H1 (cell line): ENCODE data around the gene ELFN2. TPM values are rescaled to one million over a fixed set of nuclear protein-coding genes. Genes with fewer than 3 reads are reported as not detected.

Experiments
- CTCF ChIA-PET: fragments of 300-600 bp; sonication (Branson Sonifier 250); formaldehyde crosslinking; loops from one replicate; lab custom pipeline; 2021; ENCODE audit not compliant: partially characterized antibody; lab: Charles Lee
- POLR2A ChIA-PET: fragments of 300-600 bp; sonication (Branson Sonifier 250); formaldehyde crosslinking; loops from one replicate; lab custom pipeline; 2021; ENCODE audit warnings: inconsistent platforms; ENCODE audit not compliant: partially characterized antibody; lab: Charles Lee
- DNase-seq, 2 experiments: peaks; one replicate each; pipeline versions ENCODE4 v3.0.0 to v3.0.0-alpha.2; 2010 to 2022; ENCODE audit warnings: low spot score in 2 of 2, low read depth in 1 of 2, mixed read lengths in 1 of 2
- FAIRE-seq: peaks from 2 replicates; lab custom pipeline; 2011; peaks lifted over from hg19 to GRCh38; lab: Jason Lieb, UNC
- H2AFZ ChIP-seq: 2 replicates; pipeline ENCODE4 v1.8.1; 2012; ENCODE audit warnings: low read length, inconsistent platforms
- H2AK5ac ChIP-seq: 2 replicates; pipeline ENCODE4 v1.6.1; 2013; ENCODE audit warnings: low read depth, low read length
- H2BK120ac ChIP-seq: replicated peaks from 2 replicates; pipeline ENCODE3; 2013; ENCODE audit warnings: low read depth, low read length, inconsistent platforms
- H2BK12ac ChIP-seq: 2 replicates; pipeline ENCODE4 v1.6.1; 2013; ENCODE audit warnings: low read depth, low read length
- H2BK15ac ChIP-seq: 2 replicates; pipeline ENCODE4 v1.6.1; 2013; ENCODE audit warnings: low read length
- H2BK20ac ChIP-seq: 2 replicates; pipeline ENCODE4 v1.6.1; 2013; ENCODE audit warnings: low read length
- H2BK5ac ChIP-seq: 2 replicates; pipeline ENCODE4 v1.6.1; 2013; ENCODE audit warnings: low read depth, low read length
- H3K14ac ChIP-seq: 2 replicates; pipeline ENCODE4 v1.6.1; 2013; ENCODE audit warnings: inconsistent platforms; ENCODE audit not compliant: insufficient read length
- H3K18ac ChIP-seq: 2 replicates; pipeline ENCODE4 v1.6.1; 2013; ENCODE audit warnings: low read length; ENCODE audit errors: extremely low read depth
- H3K23ac ChIP-seq: 2 replicates; pipeline ENCODE4 v1.6.1; 2013; ENCODE audit warnings: inconsistent platforms; ENCODE audit not compliant: insufficient read length
- H3K23me2 ChIP-seq: 2 replicates; pipeline ENCODE4 v1.6.1; 2013; ENCODE audit warnings: low read depth, low read length
- H3K27ac ChIP-seq: 2 replicates; pipeline ENCODE4 v1.6.1; 2011; ENCODE audit warnings: low read depth, low read length, inconsistent platforms
- H3K27me3 ChIP-seq, 4 experiments: replicated peaks in 1 of 4; 1 replicate in 1 of 4; 2 replicates in 3 of 4; pipeline versions ENCODE4 v1.6.1 to v1.8.1; 2011 to 2013; ENCODE audit warnings: low read length in 3 of 4, mild to moderate bottlenecking in 3 of 4, inconsistent platforms in 2 of 4, mixed read lengths in 2 of 4, moderate library complexity in 1 of 4; ENCODE audit not compliant: control insufficient read depth in 3 of 4, insufficient read depth in 3 of 4; ENCODE audit errors: extremely low read depth in 1 of 4
- H3K36me3 ChIP-seq, 4 experiments: 2 replicates each; pipeline versions ENCODE4 v1.6.1 to v1.8.1; 2011 to 2013; ENCODE audit warnings: mild to moderate bottlenecking in 4 of 4, low read length in 3 of 4, moderate library complexity in 2 of 4, control low read depth in 1 of 4, inconsistent platforms in 1 of 4; ENCODE audit not compliant: insufficient read depth in 4 of 4, control insufficient read depth in 2 of 4
- H3K4ac ChIP-seq: replicated peaks from 2 replicates; pipeline ENCODE3; 2013; ENCODE audit warnings: low read length, low read depth, mixed read lengths, inconsistent platforms; ENCODE audit not compliant: insufficient read length
- H3K4me1 ChIP-seq, 4 experiments: replicated peaks in 1 of 4; 1 replicate in 1 of 4; 2 replicates in 3 of 4; pipeline versions ENCODE4 v1.6.1 to v1.8.1; 2011 to 2013; ENCODE audit warnings: low read length in 3 of 4, inconsistent platforms in 2 of 4, mixed read lengths in 1 of 4; ENCODE audit not compliant: insufficient read depth in 4 of 4, control insufficient read depth in 3 of 4
- H3K4me2 ChIP-seq, 2 experiments: 2 replicates each; pipeline versions ENCODE4 v1.6.1 to v1.8.1; 2011 to 2013; ENCODE audit warnings: low read depth in 2 of 2, low read length in 2 of 2, control low read depth in 1 of 2, inconsistent platforms in 1 of 2, mild to moderate bottlenecking in 1 of 2; ENCODE audit not compliant: insufficient read depth in 1 of 2
- H3K4me3 ChIP-seq, 4 experiments: fragments of 200-600, 300-600 bp in 1 of 4; sonication (generic), shearing (Covaris generic), sonication (Bioruptor Twin) in 1 of 4; 2 replicates each; pipeline versions ENCODE4 v1.5.1 to v1.8.1; 2011 to 2016; ENCODE audit warnings: low read length in 4 of 4, low read depth in 3 of 4, control low read depth in 2 of 4, inconsistent platforms in 2 of 4, mild to moderate bottlenecking in 2 of 4, mixed read lengths in 1 of 4, moderate library complexity in 1 of 4; ENCODE audit not compliant: insufficient read depth in 2 of 4; ENCODE audit errors: extremely low read depth in 1 of 4
- H3K56ac ChIP-seq: replicated peaks from 2 replicates; pipeline ENCODE3; 2013; ENCODE audit warnings: low read depth, mild to moderate bottlenecking, mixed read lengths, low read length, inconsistent platforms; ENCODE audit not compliant: insufficient read length
- H3K79me1 ChIP-seq: 2 replicates; pipeline ENCODE4 v1.6.1; 2013; ENCODE audit warnings: low read depth, low read length, control low read depth
- H3K79me2 ChIP-seq, 2 experiments: 2 replicates each; pipeline versions ENCODE4 v1.6.1 to v1.8.1; 2012 to 2013; ENCODE audit warnings: low read length in 2 of 2, mild to moderate bottlenecking in 2 of 2, inconsistent platforms in 1 of 2; ENCODE audit not compliant: insufficient read depth in 2 of 2, control insufficient read depth in 1 of 2
- H3K9ac ChIP-seq, 4 experiments: replicated peaks in 1 of 4; 1 replicate in 1 of 4; 2 replicates in 3 of 4; pipeline versions ENCODE4 v1.6.1 to v1.8.1; 2011 to 2013; ENCODE audit warnings: low read depth in 3 of 4, low read length in 3 of 4, control low read depth in 2 of 4, mild to moderate bottlenecking in 2 of 4, moderate library complexity in 2 of 4, inconsistent platforms in 1 of 4; ENCODE audit errors: extremely low read depth in 1 of 4
- H3K9me3 ChIP-seq, 2 experiments: 2 replicates each; pipeline versions ENCODE4 v1.6.1 to v1.8.1; 2012 to 2013; ENCODE audit warnings: mild to moderate bottlenecking in 2 of 2, moderate library complexity in 2 of 2, control low read depth in 1 of 2, inconsistent platforms in 1 of 2, low read depth in 1 of 2, low read length in 1 of 2, mixed read lengths in 1 of 2; ENCODE audit not compliant: insufficient read depth in 2 of 2
- H4K20me1 ChIP-seq, 2 experiments: replicated peaks in 1 of 2; 2 replicates each; pipeline versions ENCODE3 to v1.8.1; 2011 to 2013; ENCODE audit warnings: inconsistent platforms in 2 of 2, low read length in 2 of 2, mild to moderate bottlenecking in 1 of 2; ENCODE audit not compliant: insufficient read depth in 2 of 2, control insufficient read depth in 1 of 2
- H4K5ac ChIP-seq: 2 replicates; pipeline ENCODE4 v1.6.1; 2013; ENCODE audit warnings: low read length, low read depth, mixed read lengths, inconsistent platforms; ENCODE audit not compliant: insufficient read length
- H4K8ac ChIP-seq: 2 replicates; pipeline ENCODE4 v1.8.0; 2013; ENCODE audit warnings: mild to moderate bottlenecking, moderate library complexity, low read length, inconsistent platforms; ENCODE audit not compliant: insufficient read depth; ENCODE audit errors: extremely low read depth
- H4K91ac ChIP-seq: replicated peaks from 2 replicates; pipeline ENCODE3; 2013; ENCODE audit warnings: low read length, mixed read lengths, inconsistent platforms; ENCODE audit not compliant: insufficient read length
- BACH1 ChIP-seq: IDR thresholded peaks from 2 replicates; pipeline ENCODE4 v1.6.1; 2012; ENCODE audit warnings: low read length, improper control_type of control experiment
- EP300 ChIP-seq, 2 experiments: IDR thresholded peaks; 1 replicate in 1 of 2; 2 replicates in 1 of 2; pipeline ENCODE4 v1.6.1; 2011 to 2012; ENCODE audit warnings: low read depth in 2 of 2, low read length in 2 of 2, mild to moderate bottlenecking in 2 of 2, borderline replicate concordance in 1 of 2, inconsistent platforms in 1 of 2, moderate library complexity in 1 of 2
- EZH2 ChIP-seq: fragments of 200-600 bp; sonication (generic); IDR thresholded peaks from 2 replicates; pipeline ENCODE4 v1.7.1; 2012; ENCODE audit warnings: low read depth, mild to moderate bottlenecking, moderate library complexity, low read length, inconsistent platforms; ENCODE audit not compliant: severe bottlenecking
- KDM4A ChIP-seq: IDR thresholded peaks from one replicate; pipeline ENCODE4 v1.7.1; 2012; ENCODE audit warnings: low read depth, mild to moderate bottlenecking, moderate library complexity, low read length, inconsistent platforms; ENCODE audit not compliant: severe bottlenecking
- NANOG ChIP-seq: IDR thresholded peaks from 2 replicates; pipeline ENCODE4 v1.6.1; 2011; ENCODE audit warnings: low read length, low read depth, mild to moderate bottlenecking, inconsistent platforms; ENCODE audit not compliant: insufficient read depth, poor library complexity, severe bottlenecking
- RNF2 ChIP-seq: fragments of 200-900, 300-1000 bp; sonication (generic); IDR thresholded peaks from 2 replicates; pipeline ENCODE4 v1.7.1; 2016; ENCODE audit warnings: borderline replicate concordance, low read depth, mild to moderate bottlenecking, antibody characterized with exemption, low read length; ENCODE audit not compliant: poor library complexity, severe bottlenecking; ENCODE audit errors: missing control alignments
- SIRT6 ChIP-seq: IDR thresholded peaks from one replicate; pipeline ENCODE4 v1.7.1; 2012; ENCODE audit warnings: low read length, inconsistent platforms
- SP2 ChIP-seq: IDR thresholded peaks from 2 replicates; pipeline ENCODE4 v1.6.1; 2012; ENCODE audit warnings: mild to moderate bottlenecking, low read length, inconsistent platforms
- TAF1 ChIP-seq: IDR thresholded peaks from 2 replicates; pipeline ENCODE4 v1.6.1; 2011; ENCODE audit warnings: mild to moderate bottlenecking, low read depth, low read length
- TAF7 ChIP-seq: optimal IDR thresholded peaks from 2 replicates; pipeline ENCODE3; 2011; ENCODE audit warnings: low read depth, mild to moderate bottlenecking, inconsistent platforms, low read length, moderate library complexity, borderline replicate concordance
- USF2 ChIP-seq: IDR thresholded peaks from 2 replicates; pipeline ENCODE4 v1.6.1; 2011; ENCODE audit warnings: low read length, improper control_type of control experiment
- WGBS, 2 experiments: shearing (Covaris generic) in 1 of 2; methylation state at CpG; one replicate each; pipeline versions ENCODE4 v1.1.6 to v1.1.7; 2013 to 2015; ENCODE audit warnings: low lambda C conversion rate in 2 of 2, mixed read lengths in 2 of 2, inconsistent platforms in 1 of 2, low coverage in 1 of 2, missing lambda C conversion rate in 1 of 2; ENCODE audit not compliant: insufficient replicate concordance in 2 of 2, insufficient coverage in 1 of 2, insufficient read length in 1 of 2; ENCODE audit errors: extremely low coverage in 1 of 2, missing lambda C conversion rate in 1 of 2; 5-methylcytosine and 5-hydroxymethylcytosine counted together
- polyA plus RNA-seq, 7 experiments: library from polyadenylated mRNA; depleted of rRNA in 3 of 7; stranded (reverse) in 5 of 7; unstranded in 2 of 7; fragments of >200 nt in 5 of 7; fragments of 200-250 nt in 2 of 7; gene quantifications; 1 replicate in 5 of 7; 2 replicates in 1 of 7; 4 replicates in 1 of 7; pipeline versions ENCODE4 v1.2.1 to v1.2.3, GENCODE V29; 2011 to 2013; ENCODE audit warnings: missing spikeins in 2 of 7, mixed read lengths in 2 of 7
- total RNA-seq: library from RNA; stranded (reverse); fragmentation: NEBNext Ultra II Directional; extraction: Animal tissue kit (Norgen Biotek cat#: 25700); gene quantifications from 2 replicates; pipeline ENCODE4 v1.2.1, GENCODE V29; 2021

Gene ELFN2
- total and polyA plus RNA-seq, 2 of the 8 experiments (the other 6 are each of a cell fraction or from before 2014, with no cell fraction given) = 0.63 to 0.88 TPM

DNA sequence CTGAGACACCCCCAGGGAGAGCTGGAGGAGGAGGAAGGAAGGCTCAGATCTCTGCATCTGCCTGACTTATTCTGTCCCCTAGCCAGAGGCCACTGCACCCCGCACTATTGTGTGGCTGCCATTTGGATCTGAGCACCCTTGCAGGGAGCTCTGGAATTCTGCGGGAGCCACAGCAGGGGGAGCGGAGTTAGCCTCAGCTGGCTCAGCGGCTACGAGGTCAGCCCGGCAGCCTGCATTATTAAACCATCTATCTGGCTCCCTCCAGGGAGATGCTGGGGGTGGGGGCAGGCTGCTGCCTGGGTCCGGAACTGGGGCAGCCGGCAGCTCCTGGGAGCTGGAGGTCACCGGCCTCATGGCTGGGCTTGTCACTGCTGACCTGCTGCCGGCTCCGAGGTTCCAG lies 6.5 kb upstream of the ELFN2 start:
- DNase-seq = no peak
- Histone ChIP-seq H4K5ac (no peak overlapping the region), H3K18ac (no peak overlapping the region; the same call in 1 of the 2 replicates), H2AFZ (no peak overlapping the region), H3K9me3 (no peaks in the 10 kb centered on the region), H3K14ac (no peak overlapping the region), H3K36me3 (no peaks in the 10 kb centered on the region), H3K4me1 (peaks cover 0 to 7% (median 2%) of the 10 kb centered on the region in 4 experiments; a peak in 2 of 7 replicates), H3K27ac (no peak overlapping the region), H3K4ac (no peak overlapping the region), H2BK120ac (no peak overlapping the region), H2BK12ac (no peak overlapping the region), H4K8ac (no peak overlapping the region), H2BK5ac (no peak overlapping the region), H3K56ac (no peak overlapping the region), H3K9ac (no peak overlapping the region), H2BK20ac (no peak overlapping the region), H3K27me3 (peaks cover 1 to 2% (median 1%) of the 10 kb centered on the region in 4 experiments), H3K4me2 (no peak overlapping the region; a peak in 1 of 4 replicates), H4K20me1 (no peaks in the 10 kb centered on the region), H3K23me2 (no peaks in the 10 kb centered on the region), H2BK15ac (no peak overlapping the region; the same call in 1 of the 2 replicates), H4K91ac (no peak overlapping the region), H2AK5ac (no peak overlapping the region), H3K23ac (no peak overlapping the region), H3K79me1 (no peaks in the 10 kb centered on the region), H3K4me3 (no peak overlapping the region), H3K79me2 (no peaks in the 10 kb centered on the region)
- POLR2A ChIA-PET = interaction anchor here (1.0 kb wide), 1 partner anchor 9 kb away, joined by 5 read pairs; no protein-coding TSS in a partner anchor
- no peak for FAIRE-seq
- 76% methylated on average over 11 of the region's 11 CpGs; no CpG with 5 or more reads in 1 of the 2 experiments for WGBS, 2 experiments
- CTCF ChIA-PET = interaction anchor here (0.7 to 2.0 kb wide), 7 partner anchors 8 to 166 kb away, joined by 3 to 15 read pairs (median 3); no protein-coding TSS in a partner anchor
- no peak for TF ChIP-seq USF2
- no peak for TF ChIP-seq SP2
- TF ChIP-seq BACH1 = no peak
- no peak for TF ChIP-seq RNF2
- no peak for TF ChIP-seq EZH2
- no peak for TF ChIP-seq NANOG
- no peak for TF ChIP-seq EP300 (IDR thresholded peaks at IDR 0.05; ENCODE audit: borderline replicate concordance in 1 of 2, low read depth in 2 of 2, low read length in 2 of 2)
- no peak for TF ChIP-seq TAF7
- TF ChIP-seq SIRT6 = no peak
- no peak for TF ChIP-seq TAF1
- no peak for TF ChIP-seq KDM4A
